Ovary (tissue), 3 donors: ENCODE data around the gene CP.

ENCODE experiments used
- EP300 ChIP-seq: sonication (generic); formaldehyde crosslinking; IDR thresholded peaks from one replicate; pipeline ENCODE4 v1.6.1; 2017; ENCODE audit warnings: antibody characterized with exemption
- POLR2A ChIP-seq: fragments of 450-650 bp; IDR thresholded peaks from one replicate; pipeline ENCODE4 v1.6.1; 2017; ENCODE audit warnings: antibody characterized with exemption, mild to moderate bottlenecking, moderate library complexity
- TF ChIP-seq, protein P1 (sequence below), 3 donors: fragments of 450-650 bp in 2 of 3; fragments of 200-600 bp in 1 of 3; IDR thresholded peaks; one replicate each; pipeline versions ENCODE4 v1.5.1 to v1.8.0; 2016 to 2022; ENCODE audit warnings: antibody characterized with exemption in 3 of 3, mild to moderate bottlenecking in 1 of 3
- donor health status: DM: no; HTN: no; CAD: no.

- TF ChIP-seq, protein P1, sequence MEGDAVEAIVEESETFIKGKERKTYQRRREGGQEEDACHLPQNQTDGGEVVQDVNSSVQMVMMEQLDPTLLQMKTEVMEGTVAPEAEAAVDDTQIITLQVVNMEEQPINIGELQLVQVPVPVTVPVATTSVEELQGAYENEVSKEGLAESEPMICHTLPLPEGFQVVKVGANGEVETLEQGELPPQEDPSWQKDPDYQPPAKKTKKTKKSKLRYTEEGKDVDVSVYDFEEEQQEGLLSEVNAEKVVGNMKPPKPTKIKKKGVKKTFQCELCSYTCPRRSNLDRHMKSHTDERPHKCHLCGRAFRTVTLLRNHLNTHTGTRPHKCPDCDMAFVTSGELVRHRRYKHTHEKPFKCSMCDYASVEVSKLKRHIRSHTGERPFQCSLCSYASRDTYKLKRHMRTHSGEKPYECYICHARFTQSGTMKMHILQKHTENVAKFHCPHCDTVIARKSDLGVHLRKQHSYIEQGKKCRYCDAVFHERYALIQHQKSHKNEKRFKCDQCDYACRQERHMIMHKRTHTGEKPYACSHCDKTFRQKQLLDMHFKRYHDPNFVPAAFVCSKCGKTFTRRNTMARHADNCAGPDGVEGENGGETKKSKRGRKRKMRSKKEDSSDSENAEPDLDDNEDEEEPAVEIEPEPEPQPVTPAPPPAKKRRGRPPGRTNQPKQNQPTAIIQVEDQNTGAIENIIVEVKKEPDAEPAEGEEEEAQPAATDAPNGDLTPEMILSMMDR (IDR thresholded peaks at IDR 0.05): no peak
- TF ChIP-seq EP300: no peak
- TF ChIP-seq POLR2A: no peak
Observed at GRCh38 chr3:149247008-149247710, 25.5 kb upstream of the CP start.
